Measurements from ENCODE around the gene CIDEA. TPM values are rescaled to one million over a fixed set of nuclear protein-coding genes. Genes with fewer than 3 reads are reported as not detected.

Gene CIDEA
- total and polyA plus RNA-seq, 4 donors, result 0.57 to 0.58 TPM; not detected in 2

DNA sequence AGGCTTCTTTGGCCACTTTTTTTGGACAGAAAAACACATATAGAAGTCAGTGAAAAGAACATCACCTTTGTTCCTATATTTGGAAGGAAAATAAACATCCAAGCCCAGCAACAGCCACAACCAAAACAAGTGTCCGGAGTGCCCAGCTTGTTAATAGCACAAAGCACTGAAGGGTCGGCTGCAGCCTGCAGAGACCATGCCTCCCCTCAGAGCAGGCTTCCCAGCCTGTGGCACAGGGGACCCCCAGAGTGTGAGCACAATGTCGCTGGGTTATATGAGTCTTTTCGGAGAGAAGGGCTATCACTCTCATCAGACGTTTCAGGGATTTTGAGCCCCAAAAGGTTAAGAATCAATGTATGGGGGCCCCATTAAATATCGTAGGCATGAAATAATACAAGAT lies 6.2 kb upstream of the CIDEA start:
- DNase-seq (no peak), ATAC-seq (ENCODE audit: low FRiP score) (no peak)
- no peaks in the 10 kb centered on the region for H3K4me1 ChIP-seq (ENCODE audit: control insufficient read depth in 1 of 2, insufficient read depth in 2 of 2, low read length in 2 of 2)
- no peaks in the 10 kb centered on the region for H3K27me3 ChIP-seq (ENCODE audit: control insufficient read depth in 1 of 2, insufficient read depth in 2 of 2, low read length in 1 of 2)
- intact Hi-C loops (cut with DNase I), result no loop called here
- H3K4me3 ChIP-seq (ENCODE audit: low read length in 2 of 2), result no peak overlapping the region
- no peak overlapping the region for H3K27ac ChIP-seq (ENCODE audit: low read depth in 1 of 2, low read length in 2 of 2)
- no peaks in the 10 kb centered on the region for H3K9me3 ChIP-seq (ENCODE audit: control insufficient read depth, low read length)
- H3K36me3 ChIP-seq (ENCODE audit: control insufficient read depth in 1 of 2, insufficient read depth in 2 of 2, low read length in 1 of 2), result no peaks in the 10 kb centered on the region
- 69 to 84% methylated on average over 6 of the region's 6 CpGs for WGBS, 2 donors

- WGBS, 2 donors, result 71 to 72% methylated on average over 13 of the region's 13 CpGs
- Histone ChIP-seq H3K36me3 (ENCODE audit: control insufficient read depth in 1 of 2, insufficient read depth in 2 of 2, low read length in 1 of 2) (no peaks in the 10 kb centered on the region), H3K4me1 (ENCODE audit: control insufficient read depth in 1 of 2, insufficient read depth in 2 of 2, low read length in 2 of 2) (no peaks in the 10 kb centered on the region), H3K9me3 (ENCODE audit: control insufficient read depth, low read length) (no peaks in the 10 kb centered on the region), H3K27ac (ENCODE audit: low read depth in 1 of 2, low read length in 2 of 2) (no peak overlapping the region), H3K4me3 (ENCODE audit: low read length in 2 of 2) (no peak overlapping the region), H3K27me3 (ENCODE audit: control insufficient read depth in 1 of 2, insufficient read depth in 2 of 2, low read length in 1 of 2) (no peaks in the 10 kb centered on the region)
- DNase-seq (no peak), ATAC-seq (ENCODE audit: low FRiP score) (no peak)
- intact Hi-C loops (cut with DNase I), result no loop called here
Measured at GRCh38 chr18:12248926-12249720, 5.0 kb upstream of the CIDEA start.

- no peak overlapping the region for H3K4me3 ChIP-seq (ENCODE audit: low read length in 2 of 2)
- intact Hi-C loops (cut with DNase I), result no loop called here
- no peaks in the 10 kb centered on the region for H3K27me3 ChIP-seq (ENCODE audit: control insufficient read depth in 1 of 2, insufficient read depth in 2 of 2, low read length in 1 of 2)
Measured at GRCh38 chr18:12251311-12251710, 2.9 kb upstream of the CIDEA start.

GRCh38 chr18:12252061-12252460 lies 2.1 kb upstream of the CIDEA start:
- Histone ChIP-seq H3K4me1 (ENCODE audit: control insufficient read depth in 1 of 2, insufficient read depth in 2 of 2, low read length in 2 of 2) (no peaks in the 10 kb centered on the region), H3K27me3 (ENCODE audit: control insufficient read depth in 1 of 2, insufficient read depth in 2 of 2, low read length in 1 of 2) (no peaks in the 10 kb centered on the region), H3K36me3 (ENCODE audit: control insufficient read depth in 1 of 2, insufficient read depth in 2 of 2, low read length in 1 of 2) (no peaks in the 10 kb centered on the region), H3K27ac (ENCODE audit: low read depth in 1 of 2, low read length in 2 of 2) (no peak overlapping the region), H3K9me3 (ENCODE audit: control insufficient read depth, low read length) (no peaks in the 10 kb centered on the region), H3K4me3 (ENCODE audit: low read length in 2 of 2) (no peak overlapping the region)
- intact Hi-C loops (cut with DNase I), result no loop called here
- no peak for DNase-seq
- ATAC-seq (ENCODE audit: low FRiP score), result no peak
- 84 to 88% methylated on average over 6 of the region's 6 CpGs for WGBS, 2 donors

More at GRCh38 chr18:12251311-12251710, 2.9 kb upstream of the CIDEA start:
- 93 to 95% methylated on average over 11 of the region's 11 CpGs for WGBS, 2 donors
- Histone ChIP-seq H3K4me1 (ENCODE audit: control insufficient read depth in 1 of 2, insufficient read depth in 2 of 2, low read length in 2 of 2) (no peaks in the 10 kb centered on the region), H3K9me3 (ENCODE audit: control insufficient read depth, low read length) (no peaks in the 10 kb centered on the region), H3K27ac (ENCODE audit: low read depth in 1 of 2, low read length in 2 of 2) (no peak overlapping the region), H3K36me3 (ENCODE audit: control insufficient read depth in 1 of 2, insufficient read depth in 2 of 2, low read length in 1 of 2) (no peaks in the 10 kb centered on the region)
- DNase-seq (no peak), ATAC-seq (ENCODE audit: low FRiP score) (no peak)

- H3K27ac ChIP-seq (ENCODE audit: low read depth in 1 of 2, low read length in 2 of 2), result no peak overlapping the region
- no peaks in the 10 kb centered on the region for H3K9me3 ChIP-seq (ENCODE audit: control insufficient read depth, low read length)
- DNase-seq (no peak), ATAC-seq (ENCODE audit: low FRiP score) (no peak)
- H3K4me1 ChIP-seq (ENCODE audit: control insufficient read depth in 1 of 2, insufficient read depth in 2 of 2, low read length in 2 of 2), result no peaks in the 10 kb centered on the region
- no peaks in the 10 kb centered on the region for H3K27me3 ChIP-seq (ENCODE audit: control insufficient read depth in 1 of 2, insufficient read depth in 2 of 2, low read length in 1 of 2)
- 68 to 70% methylated on average over 11 of the region's 11 CpGs for WGBS, 2 donors
- H3K36me3 ChIP-seq (ENCODE audit: control insufficient read depth in 1 of 2, insufficient read depth in 2 of 2, low read length in 1 of 2), result no peaks in the 10 kb centered on the region
- no peak overlapping the region for H3K4me3 ChIP-seq (ENCODE audit: low read length in 2 of 2)
- intact Hi-C loops (cut with DNase I), result no loop called here
Measured at GRCh38 chr18:12253027-12253426, 1.1 kb upstream of the CIDEA start.

DNA sequence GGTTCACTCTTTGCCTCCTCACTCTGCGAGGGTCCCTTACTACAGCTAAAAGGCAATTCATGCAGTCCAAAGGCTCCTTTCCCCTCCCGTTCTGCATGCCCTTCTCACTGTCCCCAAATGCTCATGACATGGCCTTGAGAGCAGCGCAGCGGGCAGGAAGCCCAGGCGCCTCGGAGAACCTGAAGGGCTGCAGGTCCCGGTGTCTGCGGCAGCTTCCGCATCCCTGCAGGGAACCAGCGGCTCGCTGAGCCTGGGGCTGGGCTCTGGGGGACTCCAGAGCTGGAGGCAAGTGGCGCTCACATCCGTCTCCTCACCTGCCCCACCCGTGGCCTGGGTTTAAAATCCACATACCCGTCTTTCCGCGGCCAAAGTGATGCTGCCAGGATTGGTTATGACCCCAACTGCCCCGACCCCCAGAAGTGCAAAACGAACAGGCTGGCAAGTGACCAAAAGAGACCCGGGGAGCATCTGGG lies 462 bp upstream of the CIDEA start:
- H3K27ac ChIP-seq (ENCODE audit: low read depth in 1 of 2, low read length in 2 of 2), result no peak overlapping the region
- H3K9me3 ChIP-seq (ENCODE audit: control insufficient read depth, low read length), result no peaks in the 10 kb centered on the region
- H3K4me1 ChIP-seq (ENCODE audit: control insufficient read depth in 1 of 2, insufficient read depth in 2 of 2, low read length in 2 of 2), result no peaks in the 10 kb centered on the region
- 3 to 5% methylated on average over 20 of the region's 20 CpGs for WGBS, 2 donors
- ATAC-seq (ENCODE audit: low FRiP score) (no peak), DNase-seq (no peak)
- no peaks in the 10 kb centered on the region for H3K27me3 ChIP-seq (ENCODE audit: control insufficient read depth in 1 of 2, insufficient read depth in 2 of 2, low read length in 1 of 2)
- peak overlapping the region in 1 of 2 donors; percentile 9 for H3K4me3 ChIP-seq (ENCODE audit: low read length in 2 of 2)
- no peaks in the 10 kb centered on the region for H3K36me3 ChIP-seq (ENCODE audit: control insufficient read depth in 1 of 2, insufficient read depth in 2 of 2, low read length in 1 of 2)
- intact Hi-C loops (cut with DNase I), result no loop called here

GRCh38 chr18:12254820-12255511 lies 805 bp downstream of the CIDEA start:
- Histone ChIP-seq H3K27ac (ENCODE audit: low read depth in 1 of 2, low read length in 2 of 2) (no peak overlapping the region), H3K9me3 (ENCODE audit: control insufficient read depth, low read length) (no peaks in the 10 kb centered on the region), H3K4me3 (ENCODE audit: low read length in 2 of 2) (no peak overlapping the region), H3K27me3 (ENCODE audit: control insufficient read depth in 1 of 2, insufficient read depth in 2 of 2, low read length in 1 of 2) (no peaks in the 10 kb centered on the region), H3K36me3 (ENCODE audit: control insufficient read depth in 1 of 2, insufficient read depth in 2 of 2, low read length in 1 of 2) (no peaks in the 10 kb centered on the region), H3K4me1 (ENCODE audit: control insufficient read depth in 1 of 2, insufficient read depth in 2 of 2, low read length in 2 of 2) (no peaks in the 10 kb centered on the region)
- no peak for DNase-seq
- intact Hi-C loops (cut with DNase I), result no loop called here
- 63% methylated on average over 37 to 38 of the region's 38 CpGs for WGBS, 2 donors
- ATAC-seq (ENCODE audit: low FRiP score), result no peak

DNA sequence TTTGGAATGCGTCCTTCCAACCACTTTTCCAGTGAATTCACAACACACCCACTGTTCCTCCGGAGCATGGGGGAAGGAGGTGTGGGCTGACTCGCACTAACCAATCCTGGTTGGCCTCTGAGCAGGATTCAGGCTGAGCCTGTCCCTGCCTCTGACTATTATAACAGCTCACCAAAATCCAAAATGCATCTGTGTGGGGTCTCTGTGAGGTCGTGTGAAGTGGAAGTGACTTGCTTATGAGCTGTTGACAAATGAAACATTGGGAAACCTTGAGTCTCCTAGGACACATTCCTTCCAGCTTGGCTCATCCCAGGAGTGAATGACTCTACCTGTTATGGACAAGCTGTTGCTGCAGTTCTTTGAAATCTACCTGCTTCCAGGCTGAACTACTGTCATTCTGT lies 1.5 kb downstream of the CIDEA start:
- H3K27ac ChIP-seq (ENCODE audit: low read depth in 1 of 2, low read length in 2 of 2), result no peak overlapping the region
- H3K27me3 ChIP-seq (ENCODE audit: control insufficient read depth in 1 of 2, insufficient read depth in 2 of 2, low read length in 1 of 2), result no peaks in the 10 kb centered on the region
- H3K4me3 ChIP-seq (ENCODE audit: low read length in 2 of 2), result no peak overlapping the region
- DNase-seq (no peak), ATAC-seq (ENCODE audit: low FRiP score) (no peak)
- no peaks in the 10 kb centered on the region for H3K4me1 ChIP-seq (ENCODE audit: control insufficient read depth in 1 of 2, insufficient read depth in 2 of 2, low read length in 2 of 2)
- no peaks in the 10 kb centered on the region for H3K9me3 ChIP-seq (ENCODE audit: control insufficient read depth, low read length)
- H3K36me3 ChIP-seq (ENCODE audit: control insufficient read depth in 1 of 2, insufficient read depth in 2 of 2, low read length in 1 of 2), result no peaks in the 10 kb centered on the region
- WGBS, 2 donors, result 76 to 85% methylated on average over 4 of the region's 4 CpGs
- intact Hi-C loops (cut with DNase I), result no loop called here

DNA sequence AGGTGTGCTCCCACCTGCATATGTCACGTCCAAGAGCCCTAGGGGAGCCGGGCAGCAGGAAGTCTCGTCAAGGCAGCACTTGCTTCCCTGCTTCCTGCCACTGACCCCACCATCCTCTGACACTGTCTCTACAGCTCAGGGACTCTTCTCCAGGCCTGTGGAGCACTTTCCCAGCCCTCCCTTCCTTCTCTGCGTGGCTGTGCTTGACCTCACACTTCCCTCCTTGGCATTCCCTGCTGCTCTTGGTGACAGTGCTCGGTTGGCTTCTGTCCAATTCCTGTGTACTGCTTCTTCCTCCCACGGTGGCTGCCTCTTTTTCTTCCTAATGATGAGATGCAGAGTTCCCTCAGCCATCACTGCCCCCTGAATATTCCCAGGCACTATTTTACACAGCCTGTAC lies 2.8 kb downstream of the CIDEA start:
- H3K27ac ChIP-seq (ENCODE audit: low read depth in 1 of 2, low read length in 2 of 2), result no peak overlapping the region
- WGBS, 2 donors, result 73 to 76% methylated on average over 6 of the region's 6 CpGs
- no peaks in the 10 kb centered on the region for H3K36me3 ChIP-seq (ENCODE audit: control insufficient read depth in 1 of 2, insufficient read depth in 2 of 2, low read length in 1 of 2)
- no peak overlapping the region for H3K4me3 ChIP-seq (ENCODE audit: low read length in 2 of 2)
- intact Hi-C loops (cut with DNase I), result no loop called here
- no peaks in the 10 kb centered on the region for H3K4me1 ChIP-seq (ENCODE audit: control insufficient read depth in 1 of 2, insufficient read depth in 2 of 2, low read length in 2 of 2)
- no peaks in the 10 kb centered on the region for H3K27me3 ChIP-seq (ENCODE audit: control insufficient read depth in 1 of 2, insufficient read depth in 2 of 2, low read length in 1 of 2)
- ATAC-seq (ENCODE audit: low FRiP score), result no peak
- DNase-seq, result no peak
- no peaks in the 10 kb centered on the region for H3K9me3 ChIP-seq (ENCODE audit: control insufficient read depth, low read length)

Measured in aorta (tissue), 5 donors.